Astrocyte (in vitro differentiated cells and primary cell): ENCODE results near the gene ATXN7L3. TPM values are rescaled to one million over a fixed set of nuclear protein-coding genes. Genes with fewer than 3 reads are reported as not detected.

ENCODE experiments used
- DNase-seq: peaks from one replicate; pipeline ENCODE4 v3.0.0-alpha.2; 2010; ENCODE audit warnings: low read depth
- FAIRE-seq: peaks from 2 replicates; lab custom pipeline; 2011; peaks lifted over from hg19 to GRCh38; lab: Jason Lieb, UNC
- H2AFZ ChIP-seq: 2 replicates; pipeline ENCODE4 v1.6.0; 2012; ENCODE audit warnings: low read depth, low read length, inconsistent platforms
- H3K27ac ChIP-seq: 2 replicates; pipeline ENCODE4 v1.5.1; 2011; ENCODE audit warnings: low read depth, low read length, inconsistent platforms
- H3K27me3 ChIP-seq: 2 replicates; pipeline ENCODE4 v1.6.0; 2011; ENCODE audit warnings: low read length, inconsistent platforms; ENCODE audit not compliant: insufficient read depth
- H3K36me3 ChIP-seq: 2 replicates; pipeline ENCODE4 v1.5.1; 2011; ENCODE audit warnings: low read length, inconsistent platforms; ENCODE audit not compliant: insufficient read depth
- H3K4me1 ChIP-seq: 2 replicates; pipeline ENCODE4 v1.5.1; 2011; ENCODE audit warnings: low read length, inconsistent platforms; ENCODE audit not compliant: insufficient read depth
- H3K4me2 ChIP-seq: 2 replicates; pipeline ENCODE4 v1.6.0; 2012; ENCODE audit warnings: low read length, inconsistent platforms
- H3K4me3 ChIP-seq: 2 replicates; pipeline ENCODE4 v1.5.1; 2011; ENCODE audit warnings: low read depth, mild to moderate bottlenecking, low read length, inconsistent platforms; ENCODE audit not compliant: insufficient read depth
- H3K79me2 ChIP-seq: 2 replicates; pipeline ENCODE4 v1.6.0; 2012; ENCODE audit warnings: mild to moderate bottlenecking, low read length, inconsistent platforms; ENCODE audit not compliant: insufficient read depth
- H3K9ac ChIP-seq: 2 replicates; pipeline ENCODE4 v1.6.0; 2012; ENCODE audit warnings: mild to moderate bottlenecking, low read length, inconsistent platforms
- H3K9me3 ChIP-seq: 2 replicates; pipeline ENCODE4 v1.5.1; 2012; ENCODE audit warnings: low read depth, mild to moderate bottlenecking, low read length, inconsistent platforms; ENCODE audit not compliant: insufficient read depth
- H4K20me1 ChIP-seq: 2 replicates; pipeline ENCODE4 v1.6.0; 2012; ENCODE audit warnings: low read length, inconsistent platforms; ENCODE audit not compliant: insufficient read depth
- H3K27ac Mint-ChIP-seq: one replicate; pipeline ENCODE4 v1.8.0; 2021; ENCODE audit warnings: mild to moderate bottlenecking, mixed read lengths; ENCODE audit not compliant: unreplicated experiment
- H3K27me3 Mint-ChIP-seq: one replicate; pipeline ENCODE4 v1.8.0; 2021; ENCODE audit warnings: low read depth, mixed read lengths; ENCODE audit not compliant: unreplicated experiment
- H3K36me3 Mint-ChIP-seq: one replicate; pipeline ENCODE4 v1.8.0; 2021; ENCODE audit warnings: low read depth, mixed read lengths; ENCODE audit not compliant: unreplicated experiment
- H3K4me1 Mint-ChIP-seq: one replicate; pipeline ENCODE4 v1.8.0; 2021; ENCODE audit warnings: low read depth, mixed read lengths; ENCODE audit not compliant: unreplicated experiment
- H3K4me3 Mint-ChIP-seq: one replicate; pipeline ENCODE4 v1.8.0; 2021; ENCODE audit warnings: mild to moderate bottlenecking, moderate library complexity, mixed read lengths; ENCODE audit not compliant: unreplicated experiment
- H3K9me3 Mint-ChIP-seq: one replicate; pipeline ENCODE4 v1.8.0; 2021; ENCODE audit warnings: mild to moderate bottlenecking, mixed read lengths; ENCODE audit not compliant: unreplicated experiment
- EZH2 ChIP-seq: IDR thresholded peaks from 2 replicates; pipeline ENCODE4 v1.6.1; 2012; ENCODE audit warnings: mild to moderate bottlenecking, low read length, inconsistent platforms; ENCODE audit not compliant: insufficient read depth
- total RNA-seq: library from RNA; stranded (reverse); gene quantifications from 2 replicates; pipeline ENCODE4 v1.2.1, GENCODE V29; 2021
- TF ChIP-seq, protein P1 (sequence below): IDR thresholded peaks from 2 replicates; pipeline ENCODE4 v1.5.1; 2011; ENCODE audit warnings: low read depth, mild to moderate bottlenecking, inconsistent platforms, low read length, moderate library complexity; ENCODE audit not compliant: insufficient read depth

ATXN7L3 gene
- total RNA-seq, 1 donor from 2014 or later = 87.0 TPM

DNA sequence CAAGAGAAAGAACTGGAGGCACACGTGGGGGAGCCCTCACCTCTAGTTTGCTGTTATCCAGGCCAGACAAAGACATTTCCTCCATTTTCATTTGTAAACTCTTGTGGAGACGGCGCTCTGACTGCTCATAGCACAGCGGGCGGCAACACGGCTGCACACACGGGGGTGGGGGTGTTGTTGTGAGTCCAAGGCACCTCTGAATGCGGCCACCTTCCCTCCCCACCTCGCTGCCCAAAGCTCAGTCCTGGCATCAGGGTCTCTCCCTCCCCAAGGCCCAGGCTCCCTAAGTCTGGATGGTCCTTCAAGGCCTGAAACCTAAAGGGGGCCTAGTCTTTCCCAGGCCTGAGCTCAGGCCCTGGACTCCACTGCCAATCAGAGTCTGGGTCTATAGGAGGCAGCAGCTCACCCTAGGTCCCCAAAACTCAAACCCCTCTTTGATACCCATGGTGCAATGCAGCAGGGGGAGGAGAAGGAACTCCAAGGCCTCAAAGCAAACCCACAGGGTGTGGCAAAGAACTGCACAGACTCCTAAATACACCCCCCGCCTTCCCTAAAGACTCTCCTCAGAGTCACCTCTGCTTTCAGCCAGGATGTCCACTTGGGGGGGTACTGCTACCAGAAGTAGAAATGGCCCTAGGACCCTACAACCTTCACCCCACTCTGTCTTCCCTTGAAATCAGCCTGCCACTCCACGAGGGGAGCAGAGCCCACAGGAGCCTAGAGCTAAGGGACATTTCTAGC lies 1.5 kb downstream of the ATXN7L3 start:
- FAIRE-seq (peak; percentile 41), DNase-seq (no peak)
- peak overlapping the region; percentile 95 for H3K4me2 ChIP-seq
- Mint-ChIP-seq H3K36me3 (peaks cover 13% of the 10 kb centered on the region), H3K27ac (peak overlapping the region; percentile 87), H3K4me1 (peaks cover 15% of the 10 kb centered on the region), H3K9me3 (no peaks in the 10 kb centered on the region), H3K27me3 (no peaks in the 10 kb centered on the region), H3K4me3 (peak overlapping the region; percentile 85)
- H3K27ac ChIP-seq = peak overlapping the region; percentile 63
- no peak overlapping the region for H2AFZ ChIP-seq
- peaks cover 25% of the 10 kb centered on the region for H3K4me1 ChIP-seq
- H3K36me3 ChIP-seq = peaks cover 20% of the 10 kb centered on the region
- H4K20me1 ChIP-seq = peaks cover 14% of the 10 kb centered on the region
- no peak for TF ChIP-seq EZH2
- TF ChIP-seq, protein P1, sequence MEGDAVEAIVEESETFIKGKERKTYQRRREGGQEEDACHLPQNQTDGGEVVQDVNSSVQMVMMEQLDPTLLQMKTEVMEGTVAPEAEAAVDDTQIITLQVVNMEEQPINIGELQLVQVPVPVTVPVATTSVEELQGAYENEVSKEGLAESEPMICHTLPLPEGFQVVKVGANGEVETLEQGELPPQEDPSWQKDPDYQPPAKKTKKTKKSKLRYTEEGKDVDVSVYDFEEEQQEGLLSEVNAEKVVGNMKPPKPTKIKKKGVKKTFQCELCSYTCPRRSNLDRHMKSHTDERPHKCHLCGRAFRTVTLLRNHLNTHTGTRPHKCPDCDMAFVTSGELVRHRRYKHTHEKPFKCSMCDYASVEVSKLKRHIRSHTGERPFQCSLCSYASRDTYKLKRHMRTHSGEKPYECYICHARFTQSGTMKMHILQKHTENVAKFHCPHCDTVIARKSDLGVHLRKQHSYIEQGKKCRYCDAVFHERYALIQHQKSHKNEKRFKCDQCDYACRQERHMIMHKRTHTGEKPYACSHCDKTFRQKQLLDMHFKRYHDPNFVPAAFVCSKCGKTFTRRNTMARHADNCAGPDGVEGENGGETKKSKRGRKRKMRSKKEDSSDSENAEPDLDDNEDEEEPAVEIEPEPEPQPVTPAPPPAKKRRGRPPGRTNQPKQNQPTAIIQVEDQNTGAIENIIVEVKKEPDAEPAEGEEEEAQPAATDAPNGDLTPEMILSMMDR = no peak
- H3K9me3 ChIP-seq = no peaks in the 10 kb centered on the region
- H3K4me3 ChIP-seq = peak overlapping the region; percentile 69
- no peaks in the 10 kb centered on the region for H3K27me3 ChIP-seq
- peaks cover 32% of the 10 kb centered on the region for H3K79me2 ChIP-seq
- peak overlapping the region; percentile 82 for H3K9ac ChIP-seq

DNA sequence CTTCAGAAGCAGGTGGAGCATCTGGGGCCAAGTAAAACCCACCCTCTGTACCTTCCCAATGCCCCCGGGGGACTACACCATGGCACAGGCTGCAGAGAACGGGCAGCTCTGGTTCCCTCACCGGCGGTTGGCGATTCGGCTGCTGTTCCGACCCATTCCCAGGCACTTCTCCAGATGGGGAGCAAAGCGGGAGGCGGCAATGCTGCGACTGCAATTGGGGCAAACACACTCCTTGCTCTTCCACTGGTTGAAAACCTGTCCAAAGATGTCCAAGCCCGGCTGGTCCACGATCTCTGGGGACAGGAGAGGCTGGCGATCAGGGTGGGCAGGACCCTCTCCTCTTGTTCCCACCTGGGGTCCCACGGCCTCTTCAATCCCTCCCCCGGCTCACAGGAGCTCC lies 2.6 kb downstream of the ATXN7L3 start:
- DNase-seq (no peak), FAIRE-seq (no peak)
- H3K27me3 Mint-ChIP-seq = no peaks in the 10 kb centered on the region
- Histone ChIP-seq H3K79me2 (peaks cover 32% of the 10 kb centered on the region), H3K4me3 (no peak overlapping the region), H3K4me2 (peak overlapping the region; percentile 95), H3K27me3 (no peaks in the 10 kb centered on the region), H3K9ac (peak overlapping the region; percentile 82), H3K36me3 (peaks cover 26% of the 10 kb centered on the region), H3K9me3 (no peaks in the 10 kb centered on the region), H3K4me1 (peaks cover 25% of the 10 kb centered on the region), H3K27ac (no peak overlapping the region), H4K20me1 (peaks cover 18% of the 10 kb centered on the region), H2AFZ (no peak overlapping the region)
- H3K27ac Mint-ChIP-seq = peak overlapping the region; percentile 87
- H3K4me1 Mint-ChIP-seq = peaks cover 18% of the 10 kb centered on the region
- H3K4me3 Mint-ChIP-seq = no peak overlapping the region
- TF ChIP-seq EZH2 = no peak
- TF ChIP-seq, protein P1 = no peak
- no peaks in the 10 kb centered on the region for H3K9me3 Mint-ChIP-seq
- peaks cover 13% of the 10 kb centered on the region for H3K36me3 Mint-ChIP-seq
